ENCODE results near the gene NT5DC3. TPM values are rescaled to one million over a fixed set of nuclear protein-coding genes. Genes with fewer than 3 reads are reported as not detected.

NT5DC3 gene
- polyA plus RNA-seq, 1 donor: 10.5 TPM

- no peak for DNase-seq
Observed at GRCh38 chr12:103808239-103808880, 32.7 kb downstream of the NT5DC3 start.

GRCh38 chr12:103807561-103808238 lies 33.3 kb downstream of the NT5DC3 start:
- no peak for DNase-seq

GRCh38 chr12:103806803-103807202 lies 34.2 kb downstream of the NT5DC3 start:
- DNase-seq: no peak

GRCh38 chr12:103805655-103806360 lies 35.2 kb downstream of the NT5DC3 start:
- DNase-seq: no peak

- no peak for DNase-seq
Observed at GRCh38 chr12:103803847-103804246, 37.2 kb downstream of the NT5DC3 start.

- no peak for DNase-seq
Observed at GRCh38 chr12:103802586-103802886, 38.5 kb downstream of the NT5DC3 start.

GRCh38 chr12:103801709-103802585 lies 39.1 kb downstream of the NT5DC3 start:
- no peak for DNase-seq

GRCh38 chr12:103799857-103800771 lies 40.9 kb downstream of the NT5DC3 start:
- DNase-seq: peak; percentile 59

GRCh38 chr12:103799504-103799856 lies 41.6 kb downstream of the NT5DC3 start:
- no peak for DNase-seq

- no peak for DNase-seq
Observed at GRCh38 chr12:103798586-103798985, 42.4 kb downstream of the NT5DC3 start.

GRCh38 chr12:103794309-103795213 lies 46.5 kb downstream of the NT5DC3 start:
- DNase-seq: no peak

GRCh38 chr12:103793512-103794045 lies 47.5 kb downstream of the NT5DC3 start:
- DNase-seq: no peak

- DNase-seq: no peak
Observed at GRCh38 chr12:103793046-103793445, 48.0 kb downstream of the NT5DC3 start.

- no peak for DNase-seq
Observed at GRCh38 chr12:103791350-103791920, 49.6 kb downstream of the NT5DC3 start.

- DNase-seq: no peak
Observed at GRCh38 chr12:103786201-103786600, 54.8 kb downstream of the NT5DC3 start.

- DNase-seq: no peak
Observed at GRCh38 chr12:103785243-103786031, 55.6 kb downstream of the NT5DC3 start.

GRCh38 chr12:103783744-103784664 lies 57.0 kb downstream of the NT5DC3 start:
- no peak for DNase-seq

- DNase-seq: no peak
Observed at GRCh38 chr12:103782399-103782798, 58.6 kb downstream of the NT5DC3 start.

Data from hindlimb muscle (tissue), 1 donor.